HUES64 (cell line): Measurements from ENCODE around the gene RAB6B.

Experiments used
- H3K27ac ChIP-seq: 2 replicates; pipeline ENCODE4 v1.7.0; 2013; ENCODE audit warnings: low read depth, low read length, inconsistent platforms
- H3K27me3 ChIP-seq: 2 replicates; pipeline ENCODE4 v1.6.1; 2013; ENCODE audit warnings: mild to moderate bottlenecking, low read length; ENCODE audit not compliant: insufficient read depth
- H3K36me3 ChIP-seq: 2 replicates; pipeline ENCODE4 v1.6.1; 2013; ENCODE audit warnings: mild to moderate bottlenecking, low read length; ENCODE audit not compliant: insufficient read depth
- H3K4me1 ChIP-seq: 2 replicates; pipeline ENCODE4 v1.6.1; 2013; ENCODE audit warnings: mild to moderate bottlenecking, low read length, moderate library complexity; ENCODE audit not compliant: insufficient read depth
- H3K4me3 ChIP-seq: 2 replicates; pipeline ENCODE4 v1.5.1; 2013; ENCODE audit warnings: mild to moderate bottlenecking, low read length, moderate library complexity
- H3K9ac ChIP-seq: 2 replicates; pipeline ENCODE4 v1.6.1; 2013; ENCODE audit warnings: mild to moderate bottlenecking, low read depth, low read length
- H3K9me3 ChIP-seq: 2 replicates; pipeline ENCODE4 v1.6.1; 2013; ENCODE audit warnings: low read depth, low read length; ENCODE audit not compliant: insufficient read depth
- WGBS: fragments of 150-250, 120-280 bp; methylation state at CpG from one replicate; pipeline ENCODE4 v1.1.7; 2013; ENCODE audit warnings: missing lambda C conversion rate; 5-methylcytosine and 5-hydroxymethylcytosine counted together

The RAB6B gene

GRCh38 chr3:133812872-133813271, 82.8 kb downstream of the RAB6B start:
- Histone ChIP-seq H3K36me3 (peaks cover 89% of the 10 kb centered on the region), H3K9ac (no peak overlapping the region)
- 89% methylated on average over 1 of the region's 1 CpG for WGBS

GRCh38 chr3:133805702-133806475, 89.8 kb downstream of the RAB6B start, which contains the start of gene SRPRB:
TSS of gene SRPRB (plus strand) at chr3:133805815. CDS start at chr3:133805849, 34 bp downstream.
- peaks cover 34% of the 10 kb centered on the region for H3K36me3 ChIP-seq
- H3K9me3 ChIP-seq: no peaks in the 10 kb centered on the region
- peak within 1 kb of the TSS; percentile 93 for H3K4me3 ChIP-seq
- no peak within 1 kb of the TSS for H3K27ac ChIP-seq
- peak within 1 kb of the TSS; percentile 81 for H3K9ac ChIP-seq
- under 1% methylated on average over 53 of the region's 53 CpGs for WGBS
- H3K4me1 ChIP-seq: no peaks in the 10 kb centered on the region; the same call in 1 of the 2 replicates
- no peaks in the 10 kb centered on the region for H3K27me3 ChIP-seq

More at GRCh38 chr3:133812872-133813271, 82.8 kb downstream of the RAB6B start:
- no peaks in the 10 kb centered on the region for H3K9me3 ChIP-seq
- H3K4me1 ChIP-seq: no peaks in the 10 kb centered on the region
- no peak overlapping the region for H3K4me3 ChIP-seq
- no peaks in the 10 kb centered on the region for H3K27me3 ChIP-seq
- H3K27ac ChIP-seq: no peak overlapping the region

- H3K9ac ChIP-seq: no peak overlapping the region; the same call in 1 of the 2 replicates
- 40% methylated on average over 15 of the region's 15 CpGs for WGBS
- H3K36me3 ChIP-seq: peaks cover 28% of the 10 kb centered on the region
- no peaks in the 10 kb centered on the region; the same call in 1 of the 2 replicates for H3K4me1 ChIP-seq
- no peaks in the 10 kb centered on the region for H3K27me3 ChIP-seq
- H3K9me3 ChIP-seq: no peaks in the 10 kb centered on the region
- H3K27ac ChIP-seq: no peak overlapping the region
- peak overlapping the region; percentile 93 for H3K4me3 ChIP-seq
These were observed 90.3 kb downstream of the RAB6B start for GRCh38 chr3:133805384-133805701.

- Histone ChIP-seq H3K27ac (no peak overlapping the region), H3K9me3 (no peaks in the 10 kb centered on the region), H3K4me1 (no peaks in the 10 kb centered on the region; the same call in 1 of the 2 replicates), H3K4me3 (peak overlapping the region; percentile 93), H3K9ac (no peak overlapping the region), H3K36me3 (peaks cover 24% of the 10 kb centered on the region), H3K27me3 (no peaks in the 10 kb centered on the region)
- WGBS: 94% methylated on average over 4 of the region's 4 CpGs
These were observed 90.8 kb downstream of the RAB6B start for GRCh38 chr3:133804896-133805295.

GRCh38 chr3:133803469-133803868, 92.2 kb downstream of the RAB6B start:
- Histone ChIP-seq H3K4me3 (no peak overlapping the region), H3K4me1 (no peaks in the 10 kb centered on the region; the same call in 1 of the 2 replicates), H3K27ac (no peak overlapping the region), H3K9me3 (no peaks in the 10 kb centered on the region), H3K9ac (no peak overlapping the region), H3K36me3 (peaks cover 14% of the 10 kb centered on the region), H3K27me3 (no peaks in the 10 kb centered on the region)
- WGBS: 92% methylated on average over 5 of the region's 5 CpGs

GRCh38 chr3:133799794-133800585, 95.7 kb downstream of the RAB6B start:
- no peaks in the 10 kb centered on the region for H3K27me3 ChIP-seq
- peaks cover 14% of the 10 kb centered on the region; the same call in 1 of the 2 replicates for H3K9me3 ChIP-seq

GRCh38 chr3:133797396-133798105, 98.1 kb downstream of the RAB6B start:
- Histone ChIP-seq H3K4me1 (no peaks in the 10 kb centered on the region), H3K9ac (no peak overlapping the region), H3K36me3 (no peaks in the 10 kb centered on the region), H3K27ac (no peak overlapping the region), H3K27me3 (no peaks in the 10 kb centered on the region), H3K4me3 (no peak overlapping the region), H3K9me3 (peaks cover 33% of the 10 kb centered on the region)
- 86% methylated on average over 3 of the region's 3 CpGs for WGBS

More at GRCh38 chr3:133799794-133800585, 95.7 kb downstream of the RAB6B start:
- Histone ChIP-seq H3K4me3 (no peak overlapping the region), H3K4me1 (no peaks in the 10 kb centered on the region), H3K36me3 (no peaks in the 10 kb centered on the region), H3K27ac (no peak overlapping the region), H3K9ac (no peak overlapping the region)
- 87% methylated on average over 7 of the region's 7 CpGs for WGBS

- Histone ChIP-seq H3K27me3 (no peaks in the 10 kb centered on the region), H3K36me3 (no peaks in the 10 kb centered on the region), H3K9ac (no peak overlapping the region), H3K4me3 (no peak overlapping the region), H3K9me3 (peaks cover 65% of the 10 kb centered on the region), H3K27ac (no peak overlapping the region), H3K4me1 (no peaks in the 10 kb centered on the region)
- 57% methylated on average over 9 of the region's 9 CpGs for WGBS
These were observed 103.4 kb downstream of the RAB6B start for GRCh38 chr3:133792171-133792763.

- Histone ChIP-seq H3K9me3 (peaks cover 37% of the 10 kb centered on the region), H3K4me1 (no peaks in the 10 kb centered on the region), H3K36me3 (no peaks in the 10 kb centered on the region), H3K27me3 (no peaks in the 10 kb centered on the region), H3K9ac (no peak overlapping the region), H3K27ac (no peak overlapping the region), H3K4me3 (no peak overlapping the region)
- whole genome bisulfite sequencing: 86% methylated on average over 1 of the region's 2 CpGs
These were observed 107.7 kb downstream of the RAB6B start for GRCh38 chr3:133788024-133788423.

- Histone ChIP-seq H3K27me3 (no peaks in the 10 kb centered on the region), H3K27ac (no peak overlapping the region), H3K9me3 (no peaks in the 10 kb centered on the region), H3K4me3 (no peak overlapping the region), H3K9ac (no peak overlapping the region), H3K36me3 (no peaks in the 10 kb centered on the region), H3K4me1 (no peaks in the 10 kb centered on the region)
- 94% methylated on average over 32 of the region's 32 CpGs for WGBS
These were observed 111.9 kb downstream of the RAB6B start for GRCh38 chr3:133783762-133784161.
